Astrocyte of the spinal cord (primary cell): ENCODE measurements around the gene PDK1.

Source experiments
- DNase-seq: peaks from one replicate; pipeline ENCODE4 v3.0.0; 2011; ENCODE audit warnings: low read depth, low spot score
- H3K4me3 ChIP-seq: 2 replicates; pipeline ENCODE4 v1.5.1; 2011; ENCODE audit warnings: low read depth, mild to moderate bottlenecking, low read length, moderate library complexity
- CTCF ChIP-seq: IDR thresholded peaks from 2 replicates; pipeline ENCODE4 v1.5.1; 2012; ENCODE audit warnings: low read depth, mild to moderate bottlenecking, low read length, inconsistent platforms
- in situ Hi-C: cut with HindIII; loops from 2 replicates; pipeline ENCODE4 v1.10.0; 2017; ENCODE audit warnings: low sequenced_read_pairs

Gene PDK1

GRCh38 chr2:172555522-172556283, at the start of gene PDK1:
Gene PDK1, plus strand, starts transcription at chr2:172556090. Its CDS starts 61 bp downstream, at chr2:172556151.
- no peak for TF ChIP-seq CTCF
- peak; percentile 92 for DNase-seq
- in situ Hi-C loops = no loop called here
- H3K4me3 ChIP-seq = peak within 1 kb of the TSS; percentile 75

GRCh38 chr2:172507199-172507598, 48.7 kb upstream of the PDK1 start:
- in situ Hi-C loops = no loop called here

GRCh38 chr2:172510088-172510487, 45.8 kb upstream of the PDK1 start:
- DNase-seq = no peak
- no peak overlapping the region for H3K4me3 ChIP-seq
- in situ Hi-C loops = no loop called here
- no peak for TF ChIP-seq CTCF

More at GRCh38 chr2:172507199-172507598, 48.7 kb upstream of the PDK1 start:
- no peak for DNase-seq
- TF ChIP-seq CTCF = no peak
- no peak overlapping the region for H3K4me3 ChIP-seq

GRCh38 chr2:172510548-172510947, 45.3 kb upstream of the PDK1 start:
- no peak overlapping the region for H3K4me3 ChIP-seq
- no peak for DNase-seq
- in situ Hi-C loops = no loop called here
- TF ChIP-seq CTCF = no peak

- DNase-seq = no peak
- H3K4me3 ChIP-seq = no peak overlapping the region
- no peak for TF ChIP-seq CTCF
- in situ Hi-C loops = no loop called here
These were observed 42.9 kb upstream of the PDK1 start for GRCh38 chr2:172512810-172513523.

- in situ Hi-C loops = no loop called here
- no peak overlapping the region for H3K4me3 ChIP-seq
- TF ChIP-seq CTCF = no peak
- DNase-seq = no peak
These were observed 42.4 kb upstream of the PDK1 start for GRCh38 chr2:172513524-172513900.
